GM19025 (cell line): ENCODE measurements around the gene KIF26B.
"Not testable (repeated sequence)": the region's sequence is repeated elsewhere in the genome, so short reads cannot be mapped to it uniquely, and the experiment has no call there.

Experiments
- ATAC-seq: cut with Tn5 transposase; IDR thresholded peaks from one replicate; pipeline ENCODE4 v1.9.1; 2021; ENCODE audit warnings: mild to moderate bottlenecking, low read depth, moderate library complexity; ENCODE audit not compliant: unreplicated experiment

The KIF26B gene

DNA sequence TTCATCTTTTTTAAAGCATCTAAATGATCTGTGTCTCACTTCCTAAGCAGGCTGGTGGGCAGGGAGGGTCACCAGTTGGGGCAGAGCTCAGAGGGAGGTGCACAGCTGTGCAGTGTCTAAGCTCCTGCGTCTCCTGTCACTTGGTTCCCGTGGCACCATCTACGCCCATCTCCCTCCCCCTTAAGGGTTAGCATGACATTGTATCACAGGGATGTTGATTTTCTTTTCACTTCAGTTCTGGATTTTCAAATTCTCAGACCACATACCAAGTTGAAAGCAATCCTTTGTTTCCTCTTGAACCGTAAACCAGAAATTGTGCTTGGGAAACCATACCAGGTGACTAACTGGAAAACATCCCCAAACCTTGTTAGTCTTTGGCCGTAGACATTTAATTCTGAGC lies 187.0 kb downstream of the KIF26B start:
- ATAC-seq: no peak

DNA sequence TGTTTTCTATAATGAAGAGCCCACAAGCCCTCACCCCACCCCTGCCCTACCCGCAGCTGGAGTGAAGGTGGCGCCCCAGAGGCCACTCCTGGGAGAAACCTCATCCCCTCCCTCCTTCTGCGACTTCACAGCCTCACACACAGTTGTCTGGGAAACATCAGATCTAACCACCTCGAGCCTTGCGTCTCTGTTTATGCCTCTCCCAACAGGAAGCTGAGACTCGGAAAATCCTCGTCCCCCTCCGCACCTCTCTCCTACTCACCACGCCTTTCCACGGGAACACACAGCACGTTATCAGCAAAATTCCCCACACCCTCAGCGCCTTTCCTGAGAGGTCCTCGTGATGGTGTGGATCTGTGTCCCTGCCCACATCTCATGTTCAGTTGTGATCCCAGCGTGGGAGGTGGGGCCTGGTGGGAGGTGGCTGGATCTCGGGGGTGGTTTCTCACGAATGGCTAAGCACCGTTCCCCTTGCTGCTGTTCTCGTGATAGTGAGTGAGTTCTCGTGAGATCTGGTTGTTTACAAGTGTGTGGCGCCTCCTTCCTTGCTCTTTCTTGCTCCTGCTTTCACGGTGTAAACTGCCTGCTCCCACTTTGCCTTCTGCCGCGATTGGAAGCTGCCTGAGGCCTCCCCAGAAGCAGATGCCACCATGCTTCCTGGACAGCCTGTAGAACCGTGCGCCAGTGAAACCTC lies 190.6 kb downstream of the KIF26B start:
- ATAC-seq: no peak

DNA sequence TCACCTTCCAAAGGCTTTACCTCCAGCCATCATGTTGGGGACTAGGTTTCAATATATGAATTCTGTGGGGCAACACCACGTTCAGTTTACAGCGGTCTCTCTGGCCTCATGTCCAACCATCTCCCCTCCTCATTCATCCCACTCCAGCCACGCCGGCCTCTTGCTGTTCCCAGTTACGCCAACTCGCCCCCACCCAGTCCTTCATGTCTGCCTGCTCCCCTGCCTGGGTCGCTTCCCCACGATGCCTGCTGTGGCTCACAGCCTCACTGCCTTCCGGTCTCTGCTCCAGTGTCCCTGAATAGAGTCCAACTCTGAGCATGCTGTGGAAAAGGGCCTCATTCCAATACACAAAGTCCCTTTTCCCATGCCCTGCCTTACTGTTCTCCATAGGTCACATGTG lies 193.8 kb downstream of the KIF26B start:
- ATAC-seq: no peak

DNA sequence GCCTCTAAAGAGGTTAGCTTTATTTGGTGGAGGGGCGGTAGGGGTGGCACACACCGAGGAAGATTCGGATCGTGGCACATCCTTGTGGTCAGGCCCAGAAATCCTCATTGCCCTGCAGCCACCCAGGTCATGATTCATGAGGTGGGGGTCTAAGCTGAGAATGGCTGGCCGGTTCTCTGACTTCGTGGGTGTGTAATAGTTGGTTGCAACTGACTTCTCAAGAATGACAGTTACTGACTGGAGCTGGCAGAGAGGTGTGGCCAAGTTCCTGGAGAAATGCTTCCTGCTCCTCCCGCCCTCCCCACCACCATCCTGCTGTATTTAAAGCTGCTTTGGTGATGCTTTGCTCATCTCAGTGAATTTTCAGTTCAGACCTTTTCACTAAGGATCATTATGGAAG lies 198.6 kb downstream of the KIF26B start:
- no peak for ATAC-seq

GRCh38 chr1:245353915-245354775 lies 199.4 kb downstream of the KIF26B start:
- no peak for ATAC-seq

- ATAC-seq: not testable (repeated sequence)
Observed at GRCh38 chr1:245355851-245356630, 201.3 kb downstream of the KIF26B start.

DNA sequence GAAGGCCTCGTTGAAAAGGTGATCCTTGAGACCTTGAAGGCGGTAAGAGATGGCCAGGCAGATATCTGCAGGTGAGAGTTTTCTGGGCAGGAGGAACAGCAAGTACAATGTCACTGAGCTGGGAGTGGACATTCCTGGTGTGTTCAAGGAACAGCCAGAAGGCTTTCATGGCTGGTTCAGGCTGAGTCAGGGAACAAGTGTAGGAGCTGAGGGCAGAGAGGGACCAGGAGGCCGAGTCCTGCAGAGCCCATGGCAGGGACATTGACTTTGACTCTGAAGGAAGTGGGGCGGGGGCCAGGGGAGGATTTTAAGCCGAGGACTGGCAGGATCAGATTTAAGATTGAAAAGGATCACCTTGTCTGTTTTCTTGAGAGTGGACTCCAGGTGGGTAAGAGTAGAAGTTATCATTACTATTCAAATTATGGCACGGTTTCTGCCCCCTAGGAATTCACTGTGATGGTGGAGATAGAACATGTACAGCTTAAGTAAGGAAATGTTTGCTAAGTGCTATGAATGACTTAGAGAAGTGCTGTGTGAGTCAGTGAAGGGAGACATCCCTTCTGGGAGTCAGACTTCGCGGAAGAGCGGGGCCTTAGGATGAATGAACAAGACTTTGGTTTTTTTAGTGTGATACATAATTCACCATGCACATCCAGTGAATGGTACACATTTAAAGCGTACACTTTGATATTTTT lies 202.3 kb downstream of the KIF26B start:
- no peak for ATAC-seq

- not testable (repeated sequence) for ATAC-seq
Observed at GRCh38 chr1:245359101-245359680, 204.4 kb downstream of the KIF26B start.

DNA sequence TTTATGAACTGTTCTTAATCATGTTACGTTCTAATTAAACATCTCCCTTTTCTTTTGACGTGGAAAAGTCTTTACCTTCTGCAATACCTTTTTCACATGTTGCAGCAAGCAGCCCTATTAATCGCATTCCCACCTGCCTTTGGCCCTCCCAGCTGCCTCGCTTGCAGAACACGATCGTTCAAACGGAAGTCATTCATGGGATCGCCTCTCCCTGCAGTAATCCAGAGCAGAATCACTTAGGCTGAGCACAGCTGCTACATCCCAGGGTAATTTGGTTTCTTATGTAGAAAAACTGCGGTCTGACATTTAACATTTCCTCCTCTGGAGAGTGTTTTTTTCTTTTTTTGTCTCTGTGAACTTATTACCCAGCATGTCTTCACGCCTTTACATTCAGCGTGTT lies 206.3 kb downstream of the KIF26B start:
- no peak for ATAC-seq

- ATAC-seq: no peak
Observed at GRCh38 chr1:245361951-245362350, 207.2 kb downstream of the KIF26B start.

DNA sequence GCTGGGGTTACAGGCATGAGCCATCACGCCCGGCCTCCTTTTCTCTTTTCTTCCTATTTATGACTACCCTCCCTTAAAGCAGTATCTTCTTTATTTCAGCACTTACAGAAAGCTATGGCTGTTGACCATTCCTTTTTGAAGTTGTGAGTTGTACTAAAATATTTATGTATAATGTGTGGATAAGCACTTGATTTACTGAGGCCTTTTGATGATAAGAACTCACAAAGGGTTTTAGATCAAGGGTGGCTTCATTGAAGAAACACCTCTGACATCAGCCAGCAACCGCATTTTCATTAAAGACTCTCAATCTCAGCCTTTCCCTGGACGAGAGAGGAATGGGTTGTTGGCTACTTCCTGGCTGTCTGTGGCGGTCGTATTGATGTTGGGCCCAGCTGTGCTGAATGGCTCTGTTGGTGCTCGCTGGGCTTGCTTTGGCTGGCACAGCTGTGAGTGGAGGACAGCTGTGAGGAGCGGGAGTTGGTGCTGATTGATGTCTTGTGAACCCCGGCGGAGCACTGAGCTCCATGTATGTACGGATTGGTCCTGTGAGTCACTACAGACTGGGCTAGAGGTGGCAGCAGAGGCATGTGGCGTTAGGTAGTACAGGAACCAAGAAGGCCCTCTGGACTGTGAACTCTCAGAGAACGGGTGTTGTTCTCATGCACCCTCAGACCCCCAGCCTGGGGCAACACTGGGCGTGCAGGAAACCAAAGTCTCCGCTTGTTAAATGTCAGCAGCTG lies 208.8 kb downstream of the KIF26B start:
- ATAC-seq: no peak

DNA sequence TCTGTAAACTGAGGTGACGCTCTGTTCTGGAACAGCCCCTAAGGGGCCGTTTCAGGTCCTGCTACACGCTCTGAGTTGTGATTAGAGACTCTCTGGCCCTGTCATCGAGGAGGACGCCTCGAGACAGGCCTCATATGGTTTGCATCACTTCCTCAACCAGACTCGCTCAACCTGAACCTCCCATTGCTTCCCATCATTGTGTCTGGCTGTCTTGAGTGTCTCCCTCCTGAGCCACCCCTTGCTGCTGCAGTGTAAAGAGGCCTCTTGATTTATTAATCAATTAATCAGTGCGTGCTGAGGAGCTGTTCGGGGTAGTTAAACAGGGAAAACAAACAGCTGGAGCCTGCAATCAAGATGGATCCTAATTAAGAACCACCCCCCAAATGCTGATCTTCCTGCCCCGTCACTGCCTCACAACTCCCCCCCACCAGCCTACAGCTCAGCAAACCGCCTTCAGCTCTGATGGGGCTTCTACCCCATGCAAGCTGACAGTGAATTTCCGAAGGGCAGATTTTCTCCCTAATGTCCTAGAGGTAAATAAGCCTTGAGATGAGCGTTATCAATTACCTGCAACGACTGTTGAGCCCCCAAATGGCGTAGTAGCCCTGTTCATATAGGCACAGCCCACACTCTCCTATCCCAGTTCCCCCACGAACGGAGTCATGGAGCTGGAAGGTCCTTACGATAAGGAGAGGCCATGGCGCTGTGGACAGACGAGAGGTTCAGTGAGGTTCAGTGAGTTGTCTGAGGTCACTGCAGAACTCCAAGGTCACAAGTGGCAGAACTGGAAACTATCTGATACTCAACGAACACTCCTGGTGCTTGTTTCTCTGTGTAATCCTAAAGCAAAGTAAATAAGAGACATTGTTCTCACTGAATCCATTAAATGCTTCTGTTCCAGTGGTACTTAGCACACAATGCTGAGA lies 210.6 kb downstream of the KIF26B start:
- no peak for ATAC-seq

- no peak for ATAC-seq
Observed at GRCh38 chr1:245366886-245367285, 212.1 kb downstream of the KIF26B start.

- no peak for ATAC-seq
Observed at GRCh38 chr1:245370175-245370825, 215.5 kb downstream of the KIF26B start.

- ATAC-seq: no peak
Observed at GRCh38 chr1:245370905-245371581, 216.3 kb downstream of the KIF26B start.

DNA sequence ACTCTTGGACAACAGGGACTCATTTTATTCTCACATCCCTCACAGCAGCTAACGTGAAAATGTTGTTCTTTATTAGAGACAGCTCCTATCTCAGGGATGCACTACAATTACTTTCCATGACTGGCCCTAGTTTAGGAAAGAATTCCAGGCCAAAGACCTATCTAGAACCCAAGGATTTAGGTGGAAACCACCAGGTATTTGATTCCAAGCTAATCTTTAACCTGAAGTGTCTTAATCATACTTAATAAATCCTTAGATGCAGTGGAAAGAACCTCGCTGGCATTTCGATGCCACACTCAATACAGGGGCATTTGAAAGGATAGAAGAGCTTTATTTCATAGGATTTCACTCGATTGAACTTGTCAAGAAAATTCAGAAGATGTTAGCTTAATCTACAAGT lies 218.3 kb downstream of the KIF26B start:
- ATAC-seq: no peak

DNA sequence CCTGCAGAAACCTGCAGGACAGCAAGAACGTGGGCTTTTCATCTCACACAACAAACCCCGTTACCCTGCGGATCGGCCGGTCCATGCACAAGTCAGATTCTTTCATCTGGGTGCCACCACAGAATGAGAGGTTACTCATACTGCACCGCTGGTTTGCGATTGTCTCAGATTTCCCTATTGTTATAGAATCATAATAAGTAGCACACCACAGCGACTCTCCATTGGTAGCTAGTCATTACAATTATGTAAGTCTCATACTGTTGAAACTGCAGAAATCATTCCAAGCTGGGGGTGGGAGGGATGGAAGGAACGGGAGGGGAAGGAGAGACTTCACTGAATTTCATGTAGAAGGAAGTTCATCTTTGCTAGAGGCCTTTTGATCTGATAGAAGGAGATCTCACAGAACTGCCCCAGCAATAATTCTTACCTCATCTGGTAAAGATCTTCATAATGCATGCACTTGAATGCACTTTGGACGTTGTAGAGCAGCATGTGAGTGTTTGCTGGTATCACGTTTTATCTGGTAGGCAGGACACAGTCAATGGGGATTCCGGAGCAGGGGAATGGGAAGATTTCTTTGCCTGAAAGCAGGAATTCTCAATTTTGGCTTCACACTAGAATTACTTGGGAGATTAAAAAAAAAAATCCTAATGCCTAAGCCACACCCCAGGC lies 221.1 kb downstream of the KIF26B start:
- ATAC-seq: no peak
